Memory B cell (primary cell): ENCODE data around the gene ZDHHC24.

Experiments
- ATAC-seq: fragments of 150-1000 bp; cut with Tn5 transposase; 2 replicates; pipeline ENCODE4 v1.10.0; 2021; ENCODE audit warnings: low read depth, mild to moderate bottlenecking, moderate library complexity
- DNase-seq, 2 donors: peaks; one replicate each; pipeline ENCODE4 v3.0.0; 2022; ENCODE audit warnings: low spot score in 2 of 2
- H3K27ac Mint-ChIP-seq: one replicate; pipeline ENCODE4 v1.8.0; 2022; ENCODE audit warnings: mild to moderate bottlenecking, moderate library complexity, mixed read lengths
- H3K27me3 Mint-ChIP-seq: one replicate; pipeline ENCODE4 v1.8.0; 2022; ENCODE audit warnings: mixed read lengths
- H3K36me3 Mint-ChIP-seq: one replicate; pipeline ENCODE4 v1.8.0; 2022; ENCODE audit warnings: mild to moderate bottlenecking, mixed read lengths
- H3K4me1 Mint-ChIP-seq: one replicate; pipeline ENCODE4 v1.8.0; 2022; ENCODE audit warnings: mixed read lengths
- H3K4me3 Mint-ChIP-seq: one replicate; pipeline ENCODE4 v1.8.0; 2022; ENCODE audit warnings: mild to moderate bottlenecking, moderate library complexity, mixed read lengths
- H3K9me3 Mint-ChIP-seq: one replicate; pipeline ENCODE4 v1.8.0; 2022; ENCODE audit warnings: mixed read lengths

The ZDHHC24 gene

DNA sequence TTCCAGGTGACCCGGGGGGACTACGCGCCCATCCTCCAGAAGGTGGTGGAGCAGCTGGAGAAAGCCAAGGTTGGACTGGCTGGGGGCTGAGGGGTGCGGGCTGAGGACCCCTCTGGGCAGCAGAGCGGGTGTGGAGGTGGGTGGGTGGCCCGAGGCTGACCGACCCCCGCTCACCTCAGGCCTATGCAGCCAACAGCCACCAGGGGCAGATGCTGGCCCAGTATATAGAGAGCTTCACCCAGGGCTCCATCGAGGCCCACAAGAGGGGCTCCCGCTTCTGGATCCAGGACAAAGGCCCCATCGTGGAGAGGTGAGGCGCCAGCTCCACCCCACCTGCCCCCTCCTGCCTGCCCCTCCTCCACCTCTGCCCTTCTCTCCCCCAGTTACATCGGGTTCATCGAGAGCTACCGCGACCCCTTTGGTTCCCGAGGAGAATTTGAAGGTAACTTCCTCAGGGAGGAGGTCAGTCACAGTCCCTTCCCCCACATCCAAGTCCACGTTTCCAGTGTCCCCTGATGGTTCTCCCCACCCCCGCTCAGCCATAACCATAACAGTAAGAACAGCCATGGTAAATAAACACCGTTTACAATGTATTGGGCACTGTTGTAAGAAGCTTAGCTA lies 54.4 kb downstream of the ZDHHC24 start:
- H3K9me3 Mint-ChIP-seq = no peaks in the 10 kb centered on the region
- no peak overlapping the region for H3K27ac Mint-ChIP-seq
- no peaks in the 10 kb centered on the region for H3K4me1 Mint-ChIP-seq
- H3K27me3 Mint-ChIP-seq = no peaks in the 10 kb centered on the region
- ATAC-seq (no peak), DNase-seq (no peak)
- no peak overlapping the region for H3K4me3 Mint-ChIP-seq
- peaks cover 11% of the 10 kb centered on the region for H3K36me3 Mint-ChIP-seq

DNA sequence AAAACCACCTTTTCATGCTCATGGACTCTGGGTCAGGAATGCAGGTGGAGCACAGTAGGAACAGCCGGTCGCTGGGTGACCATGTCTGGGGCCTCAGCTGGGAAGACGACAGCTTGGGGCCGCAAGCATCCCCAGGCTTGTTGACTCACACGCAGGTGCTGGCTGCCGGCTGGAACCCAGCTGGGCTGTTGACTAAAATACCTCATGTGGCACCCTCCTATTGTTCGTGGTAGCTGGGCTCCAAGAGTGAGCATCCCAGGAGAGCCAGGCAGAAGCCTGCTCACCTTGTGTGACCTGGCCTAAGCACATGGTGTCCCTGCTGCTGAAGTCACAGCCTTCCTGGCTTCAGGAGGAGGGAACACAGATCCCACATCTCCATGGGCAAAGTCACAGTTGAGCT lies 56.2 kb downstream of the ZDHHC24 start:
- H3K27ac Mint-ChIP-seq = no peak overlapping the region
- ATAC-seq = no peak
- H3K9me3 Mint-ChIP-seq = no peaks in the 10 kb centered on the region
- H3K4me3 Mint-ChIP-seq = no peak overlapping the region
- no peak for DNase-seq
- no peaks in the 10 kb centered on the region for H3K4me1 Mint-ChIP-seq
- H3K36me3 Mint-ChIP-seq = peaks cover 15% of the 10 kb centered on the region
- H3K27me3 Mint-ChIP-seq = no peaks in the 10 kb centered on the region

DNA sequence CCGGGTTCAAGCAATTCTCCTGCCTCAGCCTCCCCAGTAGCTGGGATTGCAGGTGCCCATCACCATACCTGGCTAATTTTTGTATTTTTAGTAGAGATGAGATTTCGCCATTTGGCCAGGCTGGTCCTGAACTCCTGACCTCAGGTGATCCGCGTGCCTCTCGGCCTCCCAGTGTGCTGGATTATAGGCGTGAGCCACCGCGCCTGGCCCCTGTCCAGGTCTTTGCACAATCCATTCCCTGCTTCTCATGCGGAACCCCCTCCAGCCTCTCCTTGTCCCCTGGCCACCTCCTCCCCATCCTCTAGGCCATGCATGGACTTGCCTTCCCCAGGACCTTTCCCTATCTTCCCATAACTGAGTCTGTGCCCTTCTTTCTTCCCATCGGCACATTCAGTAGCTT lies 56.9 kb downstream of the ZDHHC24 start:
- Mint-ChIP-seq H3K4me3 (no peak overlapping the region), H3K9me3 (no peaks in the 10 kb centered on the region), H3K27me3 (no peaks in the 10 kb centered on the region), H3K27ac (no peak overlapping the region), H3K4me1 (no peaks in the 10 kb centered on the region), H3K36me3 (peaks cover 15% of the 10 kb centered on the region)
- no peak for ATAC-seq
- no peak for DNase-seq

DNA sequence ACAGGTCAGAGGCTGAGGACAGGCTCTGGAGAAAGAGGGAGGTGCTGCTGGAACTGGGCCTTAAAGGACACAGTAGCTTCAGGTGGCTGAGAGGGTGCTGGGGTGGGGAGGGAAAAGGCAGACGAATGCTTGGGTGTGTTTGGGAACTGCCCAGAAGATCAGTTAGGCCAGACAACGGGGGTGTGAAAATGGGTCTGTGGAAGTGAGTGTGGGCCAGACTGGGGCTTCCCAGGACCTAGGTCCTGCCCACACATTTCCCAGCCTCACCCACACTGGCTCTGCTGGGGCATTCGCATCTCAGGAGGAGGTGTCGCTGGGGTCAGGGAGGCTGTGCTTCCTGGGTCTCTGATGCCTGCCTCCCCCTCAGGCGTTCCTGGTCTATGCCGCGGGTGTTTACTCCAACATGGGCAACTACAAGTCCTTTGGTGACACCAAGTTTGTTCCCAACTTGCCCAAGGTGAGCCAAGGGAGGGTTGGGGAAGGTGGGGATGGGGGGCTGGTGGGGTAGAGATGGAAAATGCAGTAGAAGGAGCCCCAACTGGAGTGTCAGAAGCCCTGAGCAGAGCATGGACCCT lies 61.0 kb downstream of the ZDHHC24 start:
- Mint-ChIP-seq H3K4me3 (no peak overlapping the region), H3K27me3 (no peaks in the 10 kb centered on the region), H3K9me3 (no peaks in the 10 kb centered on the region), H3K27ac (no peak overlapping the region), H3K4me1 (peaks cover 2% of the 10 kb centered on the region), H3K36me3 (peaks cover 7% of the 10 kb centered on the region)
- ATAC-seq (no peak), DNase-seq (no peak)

DNA sequence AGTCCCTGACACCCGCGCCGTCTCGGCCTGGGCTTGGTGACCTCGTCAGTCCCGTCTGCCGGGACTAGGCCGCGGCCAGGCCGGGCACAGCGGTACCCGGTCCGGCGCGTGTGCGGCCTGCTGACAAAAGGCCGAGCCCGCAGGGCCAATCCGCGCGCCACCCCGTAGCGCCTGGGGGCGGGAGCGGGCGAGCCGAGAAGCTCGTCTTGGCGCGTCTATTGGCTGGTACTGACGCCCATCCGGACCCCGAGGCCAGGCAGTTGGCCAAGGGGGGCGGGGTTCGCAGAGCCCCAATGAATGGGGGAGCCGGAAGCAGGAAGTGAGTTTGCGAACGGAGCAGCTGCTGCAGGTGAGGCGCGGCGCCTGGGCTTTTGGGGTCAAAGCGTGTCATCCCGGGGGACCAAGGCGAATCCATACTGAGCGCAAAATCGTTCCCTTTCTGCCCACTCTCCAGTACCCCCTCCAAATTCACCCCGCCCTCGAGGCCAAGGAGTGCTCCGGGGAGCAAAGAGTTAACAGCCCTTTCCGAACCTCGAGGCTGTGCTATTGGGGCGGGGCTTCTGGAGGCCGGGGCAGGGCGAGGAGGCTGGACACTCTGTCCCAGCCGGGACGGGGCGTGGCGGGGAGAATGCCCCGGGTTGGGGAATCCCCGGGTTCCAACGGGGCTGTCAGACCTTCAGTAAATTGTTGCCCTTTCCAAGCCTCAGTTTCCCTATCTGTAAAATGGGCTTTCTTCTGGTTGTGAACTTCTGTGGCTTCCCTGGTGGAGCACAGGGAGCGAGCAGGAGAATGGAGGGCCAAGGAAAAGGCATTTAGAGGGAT lies 65.5 kb downstream of the ZDHHC24 start, which contains the start of gene DPP3:
TSS of gene DPP3 (plus strand) at position 318 of the 822 bp plus-strand sequence. CDS start 1,767 bp downstream, outside the sequence.
- ATAC-seq (peak; percentile 97), DNase-seq (peak; percentile 91 to 94)
- Mint-ChIP-seq H3K4me1 (peaks cover 12% of the 10 kb centered on the region), H3K27ac (peak within 1 kb of the TSS; percentile 73), H3K36me3 (no peaks in the 10 kb centered on the region), H3K27me3 (no peaks in the 10 kb centered on the region), H3K4me3 (peak within 1 kb of the TSS; percentile 86), H3K9me3 (no peaks in the 10 kb centered on the region)

DNA sequence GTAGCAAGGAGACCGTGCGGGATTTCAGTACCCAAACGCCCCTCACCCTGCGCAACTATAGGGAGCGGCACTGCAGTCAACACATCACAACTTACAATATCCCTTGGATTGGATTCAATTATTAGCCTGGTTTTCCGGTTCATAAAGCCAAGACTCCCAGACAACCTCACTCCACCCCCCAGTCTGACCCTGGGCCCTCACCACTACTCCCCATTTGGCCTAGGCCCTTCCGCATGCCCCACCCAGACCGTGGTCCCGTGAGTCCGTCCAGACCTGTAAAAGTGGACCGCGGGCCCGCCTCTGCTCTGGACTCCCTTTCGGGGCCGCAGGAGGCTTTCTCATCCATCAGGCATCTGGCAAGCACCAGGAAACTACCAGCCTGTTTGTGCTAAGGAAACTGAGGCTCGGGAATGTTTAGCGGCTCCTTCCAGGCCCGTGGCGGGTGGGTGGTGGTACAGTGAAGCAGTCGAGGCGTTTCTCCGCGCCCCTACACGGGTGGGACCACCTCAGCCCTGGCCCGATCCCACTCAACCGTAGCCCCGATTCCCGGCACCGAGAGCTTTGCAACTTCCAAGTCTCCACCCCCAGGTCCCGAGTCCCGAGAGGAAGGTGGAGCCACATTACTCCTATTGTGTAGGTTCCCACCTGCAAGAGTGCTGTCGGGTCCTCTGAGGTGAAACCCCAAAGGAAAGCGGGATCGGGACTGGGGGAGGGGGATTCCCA lies 66.3 kb downstream of the ZDHHC24 start:
- DNase-seq = no peak
- H3K27me3 Mint-ChIP-seq = no peaks in the 10 kb centered on the region

DNA sequence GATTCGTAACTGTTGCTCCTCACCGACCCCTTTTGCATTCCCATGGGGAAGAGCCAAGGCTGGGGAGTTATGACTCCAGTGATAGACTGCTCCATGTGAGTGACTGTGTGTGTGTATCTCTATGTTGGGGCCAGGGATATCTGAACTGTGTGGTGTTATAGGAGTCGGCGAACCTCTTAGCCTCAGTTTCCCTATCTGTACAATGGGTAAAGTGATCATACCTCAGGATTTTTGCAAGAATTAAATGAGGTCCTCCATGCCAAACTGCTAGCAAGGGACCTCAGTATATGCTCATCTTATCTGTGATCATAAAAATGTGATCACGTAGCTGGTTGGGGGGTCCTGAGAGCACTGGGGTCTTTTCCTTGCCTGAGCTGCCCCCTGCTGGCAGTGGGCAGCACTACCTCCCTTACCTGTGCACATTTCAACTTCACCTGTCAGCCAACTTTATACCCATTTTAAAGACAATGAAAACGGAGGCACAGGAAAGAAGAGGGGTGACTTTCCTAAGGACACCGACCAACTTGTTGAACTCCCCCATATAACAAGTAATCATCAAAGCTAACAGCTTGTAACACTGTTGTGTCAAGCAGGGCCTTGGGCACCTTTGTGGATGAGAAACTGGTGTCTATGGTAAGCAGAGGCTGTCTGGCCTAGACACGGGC lies 67.0 kb downstream of the ZDHHC24 start:
- peak in 1 of 2 donors; percentile 34 for DNase-seq
- peak overlapping the region; percentile 86 for H3K4me3 Mint-ChIP-seq
- H3K27ac Mint-ChIP-seq = peak overlapping the region; percentile 73
- no peaks in the 10 kb centered on the region for H3K36me3 Mint-ChIP-seq
- no peaks in the 10 kb centered on the region for H3K9me3 Mint-ChIP-seq
- ATAC-seq = no peak
- H3K4me1 Mint-ChIP-seq = peaks cover 12% of the 10 kb centered on the region
- no peaks in the 10 kb centered on the region for H3K27me3 Mint-ChIP-seq

More for the DNA sequence above, 66.3 kb downstream of the ZDHHC24 start:
- peak; percentile 1 for ATAC-seq
- peak overlapping the region; percentile 86 for H3K4me3 Mint-ChIP-seq
- no peaks in the 10 kb centered on the region for H3K36me3 Mint-ChIP-seq
- peak overlapping the region; percentile 73 for H3K27ac Mint-ChIP-seq
- peaks cover 12% of the 10 kb centered on the region for H3K4me1 Mint-ChIP-seq
- no peaks in the 10 kb centered on the region for H3K9me3 Mint-ChIP-seq

DNA sequence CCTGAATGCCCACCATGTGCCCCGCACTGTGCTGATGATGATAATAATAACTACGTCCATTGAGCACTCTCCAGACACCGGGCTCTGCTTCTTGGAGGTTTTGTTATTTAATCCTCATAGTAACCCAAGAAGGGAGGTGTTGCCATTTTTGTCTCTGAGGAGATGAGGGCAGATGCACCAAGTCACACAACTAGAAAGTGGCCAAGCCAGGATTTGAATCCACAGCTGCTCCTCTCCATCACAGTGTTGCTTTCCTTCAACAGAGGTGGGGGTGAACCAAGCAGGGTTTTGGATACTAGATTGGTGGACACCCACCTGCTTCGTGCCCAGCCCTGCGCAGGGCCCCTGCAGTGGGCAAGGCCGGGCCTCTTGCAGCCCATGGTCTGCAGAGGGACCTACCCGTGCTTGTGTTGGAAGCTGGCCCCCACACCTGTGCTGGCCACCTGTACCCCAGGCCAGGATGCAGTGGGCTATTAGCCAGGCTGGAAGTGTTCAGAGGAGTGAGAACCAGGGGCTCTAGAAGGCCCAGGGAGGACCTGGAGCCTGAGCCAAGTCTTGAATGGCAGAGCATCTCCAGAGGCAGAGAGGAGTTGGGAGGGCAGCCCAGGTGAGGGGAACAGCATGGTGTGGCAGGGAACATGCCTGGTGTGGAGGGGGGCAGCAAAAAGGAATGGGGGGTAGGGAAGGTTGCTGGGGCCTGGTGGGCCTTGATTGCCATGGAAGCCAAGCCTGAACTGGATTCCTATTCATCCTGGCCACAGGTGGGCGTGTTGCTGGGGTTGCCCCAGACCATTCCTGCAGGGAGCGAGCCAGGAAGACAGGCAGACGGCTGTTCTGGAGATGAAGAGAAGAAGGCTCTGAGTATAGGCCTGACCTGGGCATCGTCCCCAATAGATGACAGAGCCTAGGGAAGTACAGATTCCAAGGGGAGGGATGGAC lies 68.3 kb downstream of the ZDHHC24 start:
- ATAC-seq (no peak), DNase-seq (no peak)
- H3K27ac Mint-ChIP-seq = no peak overlapping the region
- no peaks in the 10 kb centered on the region for H3K27me3 Mint-ChIP-seq
- H3K36me3 Mint-ChIP-seq = no peaks in the 10 kb centered on the region
- H3K4me1 Mint-ChIP-seq = peaks cover 12% of the 10 kb centered on the region
- H3K4me3 Mint-ChIP-seq = no peak overlapping the region
- no peaks in the 10 kb centered on the region for H3K9me3 Mint-ChIP-seq

DNA sequence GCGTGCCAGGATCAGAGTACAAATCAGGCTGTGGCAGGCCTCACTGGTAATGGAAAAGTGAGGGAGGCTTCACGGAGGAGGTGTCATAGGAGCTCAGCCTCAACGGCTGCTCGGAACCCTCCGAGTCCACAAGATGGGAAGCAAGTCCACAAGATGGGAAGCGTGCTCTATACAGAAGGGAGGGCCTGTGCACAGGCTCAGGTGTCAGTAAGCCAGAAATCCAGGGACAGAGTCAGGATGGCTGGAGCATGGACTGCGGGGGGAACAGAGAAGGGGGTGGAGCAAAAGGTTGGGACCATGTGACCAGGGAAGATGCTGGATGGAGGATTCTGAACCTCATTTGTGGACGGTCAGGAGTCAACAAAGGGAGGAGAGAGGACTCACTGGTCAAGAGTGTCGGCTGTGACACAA lies 69.0 kb downstream of the ZDHHC24 start:
- H3K27me3 Mint-ChIP-seq = no peaks in the 10 kb centered on the region
- H3K4me1 Mint-ChIP-seq = peaks cover 10% of the 10 kb centered on the region
- H3K9me3 Mint-ChIP-seq = no peaks in the 10 kb centered on the region
- DNase-seq (no peak), ATAC-seq (no peak)
- H3K36me3 Mint-ChIP-seq = no peaks in the 10 kb centered on the region
- no peak overlapping the region for H3K27ac Mint-ChIP-seq
- H3K4me3 Mint-ChIP-seq = no peak overlapping the region

DNA sequence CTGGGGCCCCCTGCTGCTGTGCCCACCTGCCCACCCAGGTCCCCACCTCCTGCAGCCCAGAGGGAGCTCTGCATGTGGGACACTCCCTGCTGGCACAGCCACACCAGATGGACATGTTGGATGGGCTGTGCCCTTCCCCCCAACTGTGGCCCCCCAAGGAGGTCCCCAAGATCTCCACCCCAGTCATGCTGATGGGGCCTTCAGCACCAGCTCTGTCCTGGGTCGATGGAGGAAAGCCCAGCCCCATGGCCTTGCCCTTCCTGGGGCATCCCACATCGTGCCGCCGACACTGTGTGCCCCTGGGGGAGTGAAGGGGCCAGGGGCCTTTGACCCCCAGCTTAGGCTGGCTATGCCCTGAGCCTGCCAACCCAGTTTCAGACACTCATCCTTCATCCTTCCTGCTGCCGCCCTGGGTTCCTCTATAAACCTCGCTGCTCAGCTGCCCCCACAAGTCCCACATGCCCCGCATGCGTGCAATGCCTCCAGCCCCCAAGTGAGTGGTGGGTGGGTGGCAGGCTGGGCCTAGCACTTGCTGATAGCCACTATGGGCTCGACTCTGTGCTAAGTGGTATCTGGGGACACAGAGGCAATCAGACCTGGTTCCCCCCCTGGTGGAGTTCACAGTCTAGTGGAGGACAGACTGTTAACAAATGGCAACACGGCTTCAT lies 69.5 kb downstream of the ZDHHC24 start:
- DNase-seq (no peak), ATAC-seq (no peak)
- Mint-ChIP-seq H3K27ac (no peak overlapping the region), H3K27me3 (no peaks in the 10 kb centered on the region), H3K4me1 (peaks cover 10% of the 10 kb centered on the region), H3K36me3 (no peaks in the 10 kb centered on the region), H3K9me3 (no peaks in the 10 kb centered on the region), H3K4me3 (no peak overlapping the region)

DNA sequence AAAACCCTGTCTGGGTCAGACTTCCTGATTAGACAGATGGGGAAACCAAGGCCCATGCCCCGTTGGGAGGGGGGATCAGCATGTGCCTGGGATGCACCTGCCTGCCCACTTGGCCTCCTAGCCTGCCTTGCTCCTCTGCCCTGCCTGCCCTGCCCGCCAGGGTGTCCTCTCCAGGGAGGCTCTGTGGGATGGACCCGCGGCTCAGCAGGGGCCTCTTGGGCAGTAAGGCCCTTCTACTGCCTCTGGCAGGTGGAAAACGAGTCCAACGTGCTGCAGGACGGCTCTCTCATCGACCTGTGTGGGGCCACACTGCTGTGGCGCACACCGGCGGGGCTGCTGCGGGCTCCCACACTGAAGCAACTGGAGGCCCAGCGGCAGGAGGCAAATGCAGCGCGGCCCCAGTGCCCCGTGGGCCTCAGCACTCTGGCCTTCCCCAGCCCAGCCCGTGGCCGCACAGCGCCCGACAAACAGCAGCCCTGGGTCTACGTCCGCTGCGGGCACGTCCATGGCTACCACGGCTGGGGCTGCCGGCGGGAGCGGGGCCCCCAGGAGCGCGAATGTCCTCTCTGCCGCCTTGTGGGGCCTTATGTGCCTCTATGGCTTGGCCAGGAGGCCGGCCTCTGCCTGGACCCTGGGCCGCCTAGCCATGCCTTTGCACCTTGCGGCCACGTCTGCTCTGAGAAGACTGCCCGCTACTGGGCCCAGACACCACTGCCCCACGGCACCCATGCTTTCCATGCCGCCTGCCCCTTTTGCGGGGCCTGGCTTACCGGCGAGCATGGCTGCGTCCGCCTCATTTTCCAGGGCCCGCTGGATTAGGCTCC lies 70.3 kb downstream of the ZDHHC24 start:
- no peaks in the 10 kb centered on the region for H3K36me3 Mint-ChIP-seq

More for the DNA sequence above, 70.3 kb downstream of the ZDHHC24 start:
- H3K27me3 Mint-ChIP-seq = no peaks in the 10 kb centered on the region
- ATAC-seq (no peak), DNase-seq (no peak)
- H3K4me1 Mint-ChIP-seq = peaks cover 10% of the 10 kb centered on the region
- H3K27ac Mint-ChIP-seq = no peak overlapping the region
- no peak overlapping the region for H3K4me3 Mint-ChIP-seq
- no peaks in the 10 kb centered on the region for H3K9me3 Mint-ChIP-seq
